Measurements from ENCODE around the gene FIG4. TPM values are rescaled to one million over a fixed set of nuclear protein-coding genes. Genes with fewer than 3 reads are reported as not detected.

Gene FIG4
- total RNA-seq, 1 experiment from 2014 or later = 23.1 TPM

- no peak for DNase-seq
- Histone ChIP-seq H3K18ac (ENCODE audit: insufficient read length, low read depth, low read length) (no peak overlapping the region), H3K79me2 (ENCODE audit: insufficient read depth, low read length) (no peaks in the 10 kb centered on the region)
Measured at GRCh38 chr6:109772883-109773431, 81.9 kb downstream of the FIG4 start.

More at GRCh38 chr6:109772883-109773431, 81.9 kb downstream of the FIG4 start:
- no peak overlapping the region for H2BK20ac ChIP-seq (ENCODE audit: low read depth, low read length, poor library complexity, severe bottlenecking)
- no peak overlapping the region for H3K4me3 Mint-ChIP-seq
- H3K23ac ChIP-seq (ENCODE audit: insufficient read length, low read depth, low read length) = no peak overlapping the region
- no peaks in the 10 kb centered on the region for H4K20me1 ChIP-seq (ENCODE audit: control insufficient read depth, insufficient read depth, insufficient read length)
- H2BK5ac ChIP-seq (ENCODE audit: insufficient read length, low read length) = no peak overlapping the region
- no peaks in the 10 kb centered on the region for H3K27me3 ChIP-seq (ENCODE audit: insufficient read depth, low read length)
- H3K79me1 ChIP-seq (ENCODE audit: insufficient read depth, low read depth, low read length, poor library complexity, severe bottlenecking) = no peaks in the 10 kb centered on the region
- H3K4me1 ChIP-seq (ENCODE audit: insufficient read depth, low read length) = no peaks in the 10 kb centered on the region
- no peak overlapping the region for H4K8ac ChIP-seq (replicated peaks; ENCODE audit: insufficient read length, low read depth, low read length)
- no peak overlapping the region for H4K91ac ChIP-seq (ENCODE audit: insufficient read length, low read depth, low read length)
- H2BK12ac ChIP-seq (ENCODE audit: insufficient read length, low read depth, low read length) = no peak overlapping the region
- no CpG with 5 or more reads among the region's 1 CpG for WGBS (ENCODE audit: extremely low coverage, insufficient read length, low lambda C conversion rate)
- H3K36me3 Mint-ChIP-seq (ENCODE audit: insufficient read depth in 1 of 3, low read depth in 3 of 3) = peaks cover 4 to 8% (median 7%) of the 10 kb centered on the region in 3 experiments; a peak in 4 of 7 replicates
- no peak overlapping the region for H2BK120ac ChIP-seq (ENCODE audit: low read depth, low read length, poor library complexity, severe bottlenecking)
- no peak overlapping the region for H3K4ac ChIP-seq (ENCODE audit: low read depth, low read length)
- no peak overlapping the region for H3K56ac ChIP-seq (ENCODE audit: insufficient read length, low read depth, low read length)
- H2AFZ ChIP-seq (ENCODE audit: low read length) = no peak overlapping the region
- H3K27ac Mint-ChIP-seq = no peak overlapping the region; a peak in 1 of 7 replicates
- H3K9me3 Mint-ChIP-seq = no peaks in the 10 kb centered on the region
- H3K14ac ChIP-seq (ENCODE audit: insufficient read depth, low read length) = no peak overlapping the region
- TF ChIP-seq CTCF (conservative IDR thresholded peaks at IDR 0.05) = no peak
- peaks cover 8 to 12% of the 10 kb centered on the region in 2 experiments for H3K4me1 Mint-ChIP-seq
- no peak overlapping the region for H2AK5ac ChIP-seq (ENCODE audit: insufficient read length, low read length)
- no peak overlapping the region for H4K5ac ChIP-seq (ENCODE audit: insufficient read length, low read depth, low read length)
- no peak overlapping the region for H3K9ac ChIP-seq (ENCODE audit: extremely low read depth, insufficient read length, low read length)
- no peak overlapping the region for H3K4me2 ChIP-seq (ENCODE audit: insufficient read depth, insufficient read length, low read length)
- H3K27me3 Mint-ChIP-seq (ENCODE audit: low read depth) = no peaks in the 10 kb centered on the region
- H2BK15ac ChIP-seq (ENCODE audit: low read depth, low read length) = no peak overlapping the region
- no peak overlapping the region for H3T11ph ChIP-seq (ENCODE audit: low read length)
- H3K23me2 ChIP-seq (ENCODE audit: insufficient read length, low read depth, low read length, poor library complexity, severe bottlenecking) = no peaks in the 10 kb centered on the region
- H3K9me3 ChIP-seq (ENCODE audit: control insufficient read depth, low read depth, low read length) = no peaks in the 10 kb centered on the region
- H3K27ac ChIP-seq (ENCODE audit: insufficient read length, low read depth, low read length) = no peak overlapping the region
